Endothelial cell of umbilical vein (primary cell): ENCODE measurements around the gene KXD1. TPM values are rescaled to one million over a fixed set of nuclear protein-coding genes. Genes with fewer than 3 reads are reported as not detected.

Source experiments
- BruUV-seq: library from RNA; stranded (reverse); fragments of 400-500 nt; replicated peaks from 2 replicates; lab custom pipeline; 2021; lab: Mats Ljungman, UMichigan
- CTCF ChIA-PET: fragments of 300-600, 350-600 bp; sonication (Branson Sonifier 250); formaldehyde crosslinking; loops from one replicate; lab custom pipeline; 2021; ENCODE audit warnings: antibody characterized with exemption, inconsistent platforms; lab: Charles Lee
- POLR2A ChIA-PET: fragments of 300-600, 350-600 bp; sonication (Branson Sonifier 250); formaldehyde crosslinking; loops from one replicate; lab custom pipeline; 2021; ENCODE audit warnings: antibody characterized with exemption, inconsistent platforms; lab: Charles Lee
- DNase-seq: peaks from one replicate; pipeline ENCODE4 v3.0.0-alpha.2; 2011; ENCODE audit warnings: low read depth, low spot score
- FAIRE-seq: peaks from 2 replicates; lab custom pipeline; 2011; peaks lifted over from hg19 to GRCh38; lab: Jason Lieb, UNC
- H2AFZ ChIP-seq: 2 replicates; pipeline ENCODE4 v1.6.0; 2012; ENCODE audit warnings: low read depth, low read length, control low read depth, inconsistent platforms
- H3K27ac ChIP-seq: 2 replicates; pipeline ENCODE4 v1.5.1; 2011; ENCODE audit warnings: low read depth, mild to moderate bottlenecking, control low read depth, low read length, moderate library complexity; ENCODE audit not compliant: insufficient read depth
- H3K27me3 ChIP-seq, 2 experiments: 2 replicates each; pipeline versions ENCODE4 v1.6.0 to v1.6.1; 2011; ENCODE audit warnings: low read length in 2 of 2, mixed read lengths in 1 of 2; ENCODE audit not compliant: control insufficient read depth in 2 of 2, insufficient read depth in 2 of 2
- H3K36me3 ChIP-seq, 2 experiments: 2 replicates in 1 of 2; 3 replicates in 1 of 2; pipeline ENCODE4 v1.5.1; 2011; ENCODE audit warnings: low read length in 2 of 2, mild to moderate bottlenecking in 1 of 2, moderate library complexity in 1 of 2; ENCODE audit not compliant: control insufficient read depth in 2 of 2, insufficient read depth in 2 of 2; ENCODE audit errors: extremely low read depth in 1 of 2
- H3K4me1 ChIP-seq: 3 replicates; pipeline ENCODE4 v1.5.1; 2011; ENCODE audit warnings: mild to moderate bottlenecking, low read length; ENCODE audit not compliant: control insufficient read depth, insufficient read depth; ENCODE audit errors: extremely low read depth
- H3K4me2 ChIP-seq: 2 replicates; pipeline ENCODE4 v1.6.1; 2011; ENCODE audit warnings: low read length, control low read depth, mixed read lengths; ENCODE audit not compliant: insufficient read depth
- H3K4me3 ChIP-seq, 3 experiments: fragments of 200-600 bp in 1 of 3; sonication (generic), shearing (Covaris generic) in 1 of 3; replicated peaks in 1 of 3; 2 replicates each; pipeline ENCODE4 v1.5.1; 2011 to 2016; ENCODE audit warnings: control low read depth in 3 of 3, low read length in 3 of 3, mild to moderate bottlenecking in 2 of 3, inconsistent platforms in 1 of 3, low read depth in 1 of 3, moderate library complexity in 1 of 3; ENCODE audit not compliant: insufficient read depth in 1 of 3
- H3K79me2 ChIP-seq: 2 replicates; pipeline ENCODE4 v1.6.0; 2012; ENCODE audit warnings: low read length, inconsistent platforms; ENCODE audit not compliant: control insufficient read depth, insufficient read depth
- H3K9ac ChIP-seq: replicated peaks from 2 replicates; pipeline ENCODE3; 2011; ENCODE audit warnings: low read length, control low read depth; ENCODE audit not compliant: insufficient read depth; ENCODE audit errors: extremely low read depth
- H3K9me1 ChIP-seq: replicated peaks from 3 replicates; pipeline ENCODE4 v1.6.0; 2011; ENCODE audit warnings: mild to moderate bottlenecking, low read length; ENCODE audit not compliant: control insufficient read depth, insufficient read depth; ENCODE audit errors: extremely low read depth
- H3K9me3 ChIP-seq: replicated peaks from 2 replicates; pipeline ENCODE4 v1.5.1; 2012; ENCODE audit warnings: low read length, inconsistent platforms; ENCODE audit not compliant: control insufficient read depth, insufficient read depth
- H4K20me1 ChIP-seq: replicated peaks from 2 replicates; pipeline ENCODE3; 2011; ENCODE audit warnings: mild to moderate bottlenecking, low read length; ENCODE audit not compliant: control insufficient read depth, insufficient read depth; ENCODE audit errors: extremely low read depth
- EZH2 ChIP-seq: IDR thresholded peaks from 2 replicates; pipeline ENCODE4 v1.6.1; 2012; ENCODE audit warnings: borderline replicate concordance, low read depth, mild to moderate bottlenecking, moderate library complexity, low read length, inconsistent platforms; ENCODE audit not compliant: severe bottlenecking
- FOS ChIP-seq: IDR thresholded peaks from 2 replicates; pipeline ENCODE4 v1.6.1; 2011; ENCODE audit warnings: mild to moderate bottlenecking, low read length, moderate library complexity, borderline replicate concordance; ENCODE audit not compliant: insufficient read depth
- GATA2 ChIP-seq: IDR thresholded peaks from 2 replicates; pipeline ENCODE4 v1.7.0; 2011; ENCODE audit warnings: low read depth, mild to moderate bottlenecking, moderate library complexity, mixed read lengths, low read length; ENCODE audit not compliant: insufficient read length, insufficient read depth
- JUN ChIP-seq: IDR thresholded peaks from 2 replicates; pipeline ENCODE4 v1.6.1; 2011; ENCODE audit warnings: borderline replicate concordance, low read depth; ENCODE audit not compliant: insufficient read length, insufficient read depth
- MYC ChIP-seq: IDR thresholded peaks from one replicate; pipeline ENCODE4 v1.6.1; 2011; ENCODE audit warnings: mild to moderate bottlenecking, low read depth, low read length
- POLR2A ChIP-seq: IDR thresholded peaks from 2 replicates; pipeline ENCODE4 v1.6.1; 2012; ENCODE audit warnings: low read depth, mild to moderate bottlenecking, control low read depth, low read length
- POLR2AphosphoS5 ChIP-seq: IDR thresholded peaks from 2 replicates; pipeline ENCODE4 v1.6.1; 2012; ENCODE audit warnings: low read depth, mild to moderate bottlenecking, control low read depth, low read length, moderate library complexity; ENCODE audit not compliant: insufficient read depth
- dilution Hi-C: fragments of 300-500 bp; cut with MboI; formaldehyde crosslinking; loops from one replicate; pipeline ENCODE4 v1.15.0; 2019; ENCODE audit warnings: low sequenced_read_pairs; ENCODE audit not compliant: extremely low pct_ligation_motif_present
- intact Hi-C: fragments of 100-400 bp; cut with micrococcal nuclease; formaldehyde crosslinking; loops from one replicate; pipeline ENCODE4 v1.10.0; 2022
- polyA plus RNA-seq, 4 experiments: library from polyadenylated mRNA; depleted of rRNA in 3 of 4; stranded (reverse) in 3 of 4; unstranded in 1 of 4; fragments of >200 nt; gene quantifications; 2 replicates each; pipeline versions ENCODE4 v1.2.1 to v1.2.3, GENCODE V29; 2011 to 2012; ENCODE audit warnings: missing spikeins in 1 of 4
- total RNA-seq: library from RNA; stranded (reverse); gene quantifications from 2 replicates; pipeline ENCODE4 v1.2.3, GENCODE V29; 2021
- TF ChIP-seq, protein P1 (sequence below), 2 donors: IDR thresholded peaks; 1 replicate in 1 of 2; 2 replicates in 1 of 2; pipeline ENCODE4 v1.5.1; 2011; ENCODE audit warnings: low read length in 2 of 2, mild to moderate bottlenecking in 2 of 2, moderate library complexity in 2 of 2, control low read depth in 1 of 2, inconsistent platforms in 1 of 2, low read depth in 1 of 2; ENCODE audit not compliant: insufficient read depth in 1 of 2; ENCODE audit errors: extremely low read depth in 1 of 2
- TF ChIP-seq, protein P2 (sequence below): IDR thresholded peaks from 2 replicates; pipeline ENCODE4 v1.6.1; 2011; ENCODE audit not compliant: insufficient read depth, insufficient read length

Gene KXD1
- total and polyA plus RNA-seq, 2 donors (not counting 3 experiments of a cell fraction or from before 2014, with no cell fraction given) = 134 to 186 TPM

DNA sequence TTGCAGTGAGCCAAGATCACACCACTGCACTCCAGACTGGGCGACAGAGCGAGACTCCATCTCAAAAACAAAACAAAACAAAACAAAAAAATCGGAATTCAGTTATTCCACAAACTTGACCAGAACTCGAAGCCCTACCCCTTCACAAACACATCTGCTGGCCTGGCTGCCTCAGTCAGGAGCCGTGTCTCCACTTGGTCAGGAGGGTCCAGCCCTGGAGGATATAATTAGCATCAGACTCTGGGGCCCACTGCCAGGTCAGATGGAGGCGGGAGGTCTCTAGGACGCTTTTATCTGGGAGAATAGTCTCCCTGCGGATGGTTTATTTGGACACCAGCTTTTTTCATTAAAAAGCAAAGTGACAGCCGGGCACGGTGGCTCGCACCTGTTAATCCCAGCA is 43.8 kb upstream of the KXD1 start:
- POLR2A ChIA-PET = no interaction called here
- Histone ChIP-seq H3K36me3 (no peaks in the 10 kb centered on the region), H3K27me3 (no peaks in the 10 kb centered on the region), H3K9ac (no peak overlapping the region), H3K4me2 (no peak overlapping the region), H3K9me3 (no peaks in the 10 kb centered on the region), H4K20me1 (peaks cover 2% of the 10 kb centered on the region), H3K9me1 (no peaks in the 10 kb centered on the region), H3K4me1 (peaks cover 14% of the 10 kb centered on the region), H2AFZ (no peak overlapping the region), H3K4me3 (no peak overlapping the region), H3K27ac (no peak overlapping the region), H3K79me2 (peaks cover 76% of the 10 kb centered on the region)
- dilution Hi-C loops (no loop called here), intact Hi-C loops (no loop called here)
- no TSS peak for BruUV-seq
- FAIRE-seq = no peak
- TF ChIP-seq FOS (no peak), MYC (no peak), EZH2 (no peak), POLR2A (no peak), JUN (no peak), GATA2 (no peak), POLR2AphosphoS5 (no peak)
- TF ChIP-seq, protein P1, sequence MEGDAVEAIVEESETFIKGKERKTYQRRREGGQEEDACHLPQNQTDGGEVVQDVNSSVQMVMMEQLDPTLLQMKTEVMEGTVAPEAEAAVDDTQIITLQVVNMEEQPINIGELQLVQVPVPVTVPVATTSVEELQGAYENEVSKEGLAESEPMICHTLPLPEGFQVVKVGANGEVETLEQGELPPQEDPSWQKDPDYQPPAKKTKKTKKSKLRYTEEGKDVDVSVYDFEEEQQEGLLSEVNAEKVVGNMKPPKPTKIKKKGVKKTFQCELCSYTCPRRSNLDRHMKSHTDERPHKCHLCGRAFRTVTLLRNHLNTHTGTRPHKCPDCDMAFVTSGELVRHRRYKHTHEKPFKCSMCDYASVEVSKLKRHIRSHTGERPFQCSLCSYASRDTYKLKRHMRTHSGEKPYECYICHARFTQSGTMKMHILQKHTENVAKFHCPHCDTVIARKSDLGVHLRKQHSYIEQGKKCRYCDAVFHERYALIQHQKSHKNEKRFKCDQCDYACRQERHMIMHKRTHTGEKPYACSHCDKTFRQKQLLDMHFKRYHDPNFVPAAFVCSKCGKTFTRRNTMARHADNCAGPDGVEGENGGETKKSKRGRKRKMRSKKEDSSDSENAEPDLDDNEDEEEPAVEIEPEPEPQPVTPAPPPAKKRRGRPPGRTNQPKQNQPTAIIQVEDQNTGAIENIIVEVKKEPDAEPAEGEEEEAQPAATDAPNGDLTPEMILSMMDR (IDR thresholded peaks at IDR 0.05; ENCODE audit: extremely low read depth in 1 of 2, insufficient read depth in 1 of 2, low read depth in 1 of 2, low read length in 2 of 2) = no peak
- TF ChIP-seq, protein P2, sequence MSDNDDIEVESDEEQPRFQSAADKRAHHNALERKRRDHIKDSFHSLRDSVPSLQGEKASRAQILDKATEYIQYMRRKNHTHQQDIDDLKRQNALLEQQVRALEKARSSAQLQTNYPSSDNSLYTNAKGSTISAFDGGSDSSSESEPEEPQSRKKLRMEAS = no peak
- CTCF ChIA-PET = interaction anchor here (0.9 kb wide), 1 partner anchor 52 kb away, joined by 3 read pairs; no protein-coding TSS in a partner anchor
- no peak for DNase-seq
